ENCODE results near the gene RAB38.

The RAB38 gene

DNA sequence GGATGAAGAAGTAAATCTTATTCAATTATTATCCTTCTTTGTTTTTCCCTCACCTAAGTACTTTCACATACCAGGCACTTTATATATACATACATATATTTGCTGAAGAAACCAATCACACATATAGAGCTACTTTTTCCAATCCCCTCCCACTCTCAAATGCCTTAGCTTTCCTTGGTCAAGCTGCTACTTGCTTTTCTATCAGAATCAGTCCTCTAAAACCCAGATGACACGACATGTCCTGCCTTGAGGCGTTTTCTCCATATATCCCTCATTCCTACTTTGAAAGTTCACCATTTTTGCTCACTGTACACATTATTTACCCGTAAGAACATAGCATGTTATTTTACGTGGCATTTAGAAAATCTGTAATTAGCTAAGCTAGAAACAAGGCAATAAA, 5.4 kb downstream of the RAB38 start:
- DNase-seq (ENCODE audit: low read depth), result no peak

DNA sequence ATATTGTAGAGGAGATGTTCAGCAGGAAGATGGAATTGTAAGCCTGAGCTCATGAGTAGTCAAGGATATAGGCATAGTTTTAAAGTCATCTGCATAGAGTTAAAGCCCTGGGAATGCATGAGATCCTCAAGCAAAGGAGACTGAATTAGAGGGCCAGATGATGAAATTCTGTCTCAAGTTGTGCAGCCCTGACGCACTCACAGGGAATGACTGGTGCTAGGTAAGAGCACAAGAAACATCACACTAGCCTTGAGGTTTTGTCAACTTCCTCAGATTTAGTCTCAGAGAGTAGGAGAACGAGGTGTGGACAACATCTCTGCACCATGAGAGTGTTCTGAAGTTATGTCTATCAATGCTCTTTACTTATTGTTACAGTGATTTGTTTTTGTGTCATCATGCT, 5.8 kb downstream of the RAB38 start:
- no peak for DNase-seq (ENCODE audit: low read depth)

DNA sequence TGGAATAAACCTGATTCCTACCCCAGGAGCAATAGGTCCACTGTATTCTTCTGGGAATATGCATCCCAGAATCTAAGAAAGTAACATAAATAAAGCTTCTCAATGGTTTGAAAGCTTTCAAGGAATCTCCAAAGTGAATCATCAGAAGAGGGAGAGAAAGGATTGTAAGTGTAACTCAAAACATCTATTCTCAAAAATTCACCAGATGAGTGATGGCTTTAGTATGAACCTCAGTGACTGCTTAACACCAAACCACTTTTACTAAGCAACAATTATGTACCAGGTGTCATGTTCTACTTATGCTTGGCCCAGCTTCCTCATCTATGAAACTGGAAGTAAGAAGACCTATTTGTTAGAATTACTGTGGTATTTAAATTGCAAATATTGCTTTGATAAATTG, 7.4 kb downstream of the RAB38 start:
- DNase-seq (ENCODE audit: low read depth), result no peak

DNA sequence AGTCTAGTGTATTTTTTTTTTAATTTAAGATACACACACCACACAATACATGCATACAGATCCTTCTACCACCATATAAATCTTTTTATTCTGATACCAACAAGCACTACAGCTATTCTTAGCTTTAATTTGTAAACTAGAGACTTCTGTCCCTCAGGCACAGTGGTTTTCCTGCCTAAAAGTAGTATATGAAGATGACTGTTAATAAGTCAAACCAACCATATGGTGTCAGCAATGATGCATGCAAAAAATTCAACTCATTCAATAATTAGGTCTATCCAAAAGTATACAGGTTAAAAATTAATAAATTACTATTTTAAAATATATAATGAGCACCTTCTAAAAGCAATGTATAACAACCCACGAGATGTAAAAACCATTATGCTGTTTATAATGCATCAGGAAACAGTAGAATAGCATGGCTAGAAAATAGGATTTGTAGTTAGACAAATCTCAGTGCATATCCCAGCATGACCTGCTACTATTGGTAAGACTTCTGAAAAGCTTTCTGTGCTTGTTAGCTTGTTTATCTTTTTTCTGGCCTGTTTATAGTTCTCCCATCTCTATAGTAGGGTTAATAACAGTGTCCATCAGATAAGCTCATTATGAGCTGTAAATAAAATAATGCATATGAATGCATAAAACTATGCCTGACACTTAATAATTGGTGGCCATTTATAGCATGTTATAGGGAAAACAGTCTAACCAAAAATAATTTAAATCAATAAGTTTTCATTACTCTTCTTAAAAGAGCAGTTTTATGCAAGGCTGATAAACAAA, 10.2 kb downstream of the RAB38 start:
- DNase-seq (ENCODE audit: low read depth), result no peak

DNA sequence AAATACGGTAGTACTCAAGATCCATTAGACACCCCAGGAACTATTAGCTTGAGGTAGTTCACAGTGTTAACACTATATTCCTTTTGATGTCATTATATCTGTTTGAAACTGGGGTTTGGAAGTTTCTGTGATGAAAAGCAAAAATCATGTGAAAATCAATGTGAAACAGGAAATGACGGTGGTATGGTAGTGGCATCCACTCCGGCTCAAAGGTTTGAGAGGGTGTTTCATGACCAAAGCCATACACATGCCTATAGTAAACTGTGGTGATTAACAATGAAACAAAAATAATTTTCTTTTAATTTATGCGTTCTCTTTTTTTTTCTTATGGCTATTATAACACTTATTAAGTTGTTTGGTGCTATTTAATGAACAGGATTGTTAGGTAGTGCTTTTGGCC, 10.9 kb downstream of the RAB38 start:
- no peak for DNase-seq (ENCODE audit: low read depth)

DNA sequence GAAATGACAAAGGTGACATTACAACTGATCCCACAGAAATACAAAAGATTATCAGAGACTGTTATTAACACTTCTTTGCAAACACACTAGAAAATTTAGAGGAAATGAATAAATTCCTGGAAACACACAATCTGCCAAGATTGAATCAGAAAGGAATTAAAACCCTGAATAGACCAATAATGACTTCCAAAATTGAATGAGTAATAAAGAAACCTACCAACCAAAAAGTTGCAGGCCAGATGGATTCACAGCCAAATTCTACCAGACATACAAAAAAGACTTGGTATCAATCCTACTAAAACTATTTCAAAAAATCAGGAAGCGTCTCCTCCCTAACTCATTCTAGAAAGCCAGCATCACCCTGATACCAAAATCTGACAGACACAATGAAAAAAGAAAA, 17.2 kb downstream of the RAB38 start:
- no peak for DNase-seq (ENCODE audit: low read depth)

DNA sequence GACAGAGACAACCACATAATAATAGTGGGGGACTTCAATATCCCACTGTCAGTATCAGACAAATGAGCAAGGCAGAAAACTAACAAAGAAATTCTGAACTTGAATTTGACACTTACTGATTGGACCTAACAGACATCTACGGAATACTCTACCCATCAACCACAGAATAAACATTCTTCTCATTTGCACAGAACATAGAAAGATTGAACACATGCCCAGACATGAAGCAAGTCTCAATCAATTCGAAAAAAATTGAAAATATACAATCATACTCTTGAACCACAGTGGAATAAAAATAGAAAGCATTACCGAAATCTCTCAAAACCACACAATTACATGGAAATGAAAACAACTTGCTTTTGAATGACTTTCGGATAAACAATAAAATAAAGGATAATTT, 17.9 kb downstream of the RAB38 start:
- DNase-seq (ENCODE audit: low read depth), result no peak

DNA sequence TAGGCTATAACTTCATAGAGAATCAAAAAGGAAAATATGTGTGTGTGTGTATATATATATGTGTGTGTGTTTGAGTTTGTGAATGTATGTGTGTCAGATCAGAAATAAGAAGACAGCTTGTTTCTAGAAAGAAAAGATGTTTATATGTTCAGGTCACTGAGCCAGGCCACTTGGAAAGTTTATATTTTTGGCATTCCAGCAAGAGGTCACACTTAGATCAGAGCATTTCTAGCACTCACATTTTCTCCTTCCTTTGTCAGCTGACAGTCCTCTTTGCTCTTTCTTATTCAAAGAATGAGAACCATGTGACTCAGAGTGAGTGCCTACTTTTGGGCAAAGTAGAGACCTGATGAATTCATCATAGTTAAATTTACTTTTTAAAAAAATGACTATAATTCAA, 22.9 kb downstream of the RAB38 start:
- no peak for DNase-seq (ENCODE audit: low read depth)

DNA sequence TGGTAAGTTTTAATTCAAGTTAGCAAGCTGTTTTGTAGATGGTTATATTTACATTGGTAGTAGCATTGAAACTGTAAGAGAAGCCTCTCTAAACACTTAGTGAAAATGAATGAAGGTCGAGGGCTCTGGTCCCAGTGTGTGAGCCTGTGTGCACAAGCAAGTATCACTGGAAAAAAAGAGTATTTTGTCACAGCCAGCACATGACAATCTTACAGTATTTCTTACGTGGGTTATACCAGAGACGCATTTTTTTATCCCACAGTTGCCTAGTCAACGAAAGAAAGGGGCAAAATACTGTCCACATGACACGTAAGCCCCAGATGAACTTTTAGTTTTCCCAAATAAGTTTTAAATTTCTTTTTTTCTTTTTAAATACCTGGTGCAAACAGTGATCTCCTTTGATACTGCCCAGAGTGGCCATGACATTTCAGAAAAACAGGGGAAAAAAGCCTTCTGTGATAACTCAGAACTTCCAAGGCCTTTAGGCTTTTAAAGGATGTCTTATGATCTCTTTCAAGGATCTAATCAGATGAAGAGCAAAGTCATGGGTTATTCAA, 23.5 kb downstream of the RAB38 start:
- no peak for DNase-seq (ENCODE audit: low read depth)

DNA sequence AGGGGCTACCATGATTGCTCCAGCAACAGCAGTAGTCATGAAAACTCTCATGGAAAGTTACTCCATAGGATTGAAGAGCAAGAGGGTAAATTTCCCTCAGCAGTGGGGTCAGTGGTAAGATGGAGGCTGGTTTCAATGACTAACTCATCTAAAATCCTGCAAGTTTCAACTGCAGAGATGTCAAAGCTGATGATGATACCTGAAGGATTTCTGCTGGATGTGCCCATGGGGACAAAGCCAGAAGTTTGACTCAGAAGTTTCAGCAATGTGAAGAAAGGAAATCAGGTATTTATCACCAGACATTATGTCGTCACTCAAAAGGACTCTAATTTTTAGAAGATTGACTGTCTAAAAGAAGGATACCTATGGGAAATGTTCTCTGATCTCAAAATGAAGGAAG, 29.1 kb downstream of the RAB38 start:
- no peak for DNase-seq (ENCODE audit: low read depth)

DNA sequence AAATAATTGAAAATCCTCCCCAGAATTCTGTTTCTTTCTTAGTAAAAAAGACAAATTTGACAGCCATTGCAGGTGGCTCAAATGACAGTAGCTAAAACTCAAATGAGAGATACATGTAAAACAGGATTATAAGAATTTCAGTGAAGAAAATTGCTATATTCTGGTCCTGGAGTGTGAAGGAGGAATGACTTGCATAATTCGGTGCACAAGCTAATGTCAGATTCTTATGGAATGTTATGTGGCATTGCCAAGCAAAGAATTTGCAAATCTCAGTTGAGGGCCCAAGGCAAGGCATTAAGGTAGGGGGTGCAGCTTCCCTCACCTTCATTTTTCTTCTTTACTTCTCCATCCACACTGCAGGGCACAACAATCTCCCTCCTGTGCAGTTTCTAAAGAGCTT, 35.4 kb downstream of the RAB38 start:
- DNase-seq (ENCODE audit: low read depth), result no peak

DNA sequence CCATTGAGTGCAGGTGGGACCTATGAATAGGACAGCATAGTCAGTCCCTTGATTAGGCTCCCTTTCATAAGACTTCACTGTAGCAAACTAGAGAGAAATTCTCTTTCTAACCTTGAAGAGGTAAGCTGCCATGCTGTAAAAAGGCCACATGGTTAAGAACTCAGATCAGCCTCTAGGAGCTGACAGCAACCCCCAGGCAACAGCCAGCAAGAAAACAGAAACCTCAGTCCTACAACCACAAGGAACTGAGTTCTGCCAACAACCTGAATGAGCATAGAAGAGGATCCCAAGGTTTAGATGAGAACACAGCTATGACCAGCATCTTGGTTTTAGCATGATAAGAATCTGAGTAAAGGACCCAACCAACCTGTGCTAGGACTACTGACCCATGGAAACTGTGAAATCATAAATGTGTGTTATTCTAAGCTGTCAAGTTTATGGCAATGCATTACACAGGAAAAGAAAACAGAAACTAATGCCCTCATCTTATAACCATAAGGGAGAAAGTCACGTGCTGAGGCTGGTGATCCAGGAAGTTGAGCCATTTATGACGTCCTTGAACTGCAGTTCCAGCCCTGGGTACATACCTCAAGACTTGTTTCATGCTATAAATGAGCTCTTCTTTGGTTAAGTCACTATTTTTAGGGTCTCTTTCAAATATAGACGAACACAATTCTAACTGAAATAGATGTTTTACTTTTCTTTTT, 43.3 kb downstream of the RAB38 start:
- DNase-seq (ENCODE audit: low read depth), result no peak

DNA sequence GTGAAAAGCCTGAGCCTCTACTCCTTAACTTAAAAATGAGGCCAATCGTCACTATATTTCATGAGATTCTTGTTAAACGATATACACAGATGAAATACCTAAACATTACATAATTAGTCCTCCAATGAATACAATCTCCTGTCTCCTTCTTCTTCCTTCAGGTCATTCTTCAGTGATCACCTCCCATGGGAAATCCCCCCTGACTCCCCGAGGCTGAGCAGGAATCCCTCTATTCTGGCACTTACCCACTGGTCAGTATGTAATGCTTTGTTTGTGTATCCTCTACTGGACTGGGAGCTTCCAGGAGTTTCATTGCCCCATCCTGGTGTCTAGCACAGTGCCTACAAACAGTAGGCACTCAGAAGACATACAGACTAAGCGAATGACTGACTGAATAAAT, 52.3 kb downstream of the RAB38 start:
- DNase-seq (ENCODE audit: low read depth), result no peak

DNA sequence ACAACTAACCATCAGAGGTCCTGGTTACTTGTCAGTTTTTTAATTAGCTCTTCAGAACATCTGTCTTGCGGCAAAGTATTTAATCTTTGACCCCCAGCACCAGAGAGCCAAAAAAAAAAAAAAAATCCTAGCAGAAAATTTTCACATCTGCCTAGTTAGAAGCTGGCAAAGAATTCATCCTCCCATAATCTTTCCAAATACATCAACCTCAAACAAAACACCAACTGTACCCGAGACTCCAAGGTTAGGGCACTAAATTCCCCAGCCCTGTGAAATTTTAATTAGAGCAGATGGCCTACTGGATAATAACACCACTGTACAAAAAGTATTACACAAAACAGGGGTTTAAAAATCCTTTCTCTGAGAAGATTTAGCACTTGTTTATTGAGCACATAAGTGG, 55.7 kb downstream of the RAB38 start:
- DNase-seq (ENCODE audit: low read depth), result no peak

DNA sequence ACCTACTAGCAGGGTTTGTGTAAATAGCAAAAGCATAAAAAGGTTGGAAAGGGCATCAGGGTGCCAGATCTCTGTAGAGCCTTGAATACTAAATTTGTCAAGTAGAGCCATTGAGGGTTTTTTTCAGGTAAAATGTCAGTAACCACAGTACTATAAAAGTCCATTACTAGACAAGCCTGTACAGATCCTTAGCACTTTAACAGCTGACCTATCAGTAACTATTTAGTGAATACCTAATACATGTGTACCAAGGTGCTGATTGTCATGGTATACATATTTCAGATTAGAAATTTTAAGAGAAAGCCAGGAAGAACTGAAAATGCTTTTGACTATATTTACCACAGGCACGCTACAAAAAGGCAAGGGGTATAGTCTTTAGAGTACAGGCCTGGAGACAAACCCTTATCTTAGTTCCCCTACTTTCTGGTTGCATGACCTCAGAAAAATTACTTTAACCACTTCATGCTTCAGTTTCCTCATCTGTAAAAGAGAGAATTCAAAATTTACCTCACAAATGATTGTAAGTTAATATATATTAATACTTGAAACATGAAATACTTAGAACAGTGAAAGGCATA, 57.9 kb downstream of the RAB38 start:
- DNase-seq (ENCODE audit: low read depth), result no peak

DNA sequence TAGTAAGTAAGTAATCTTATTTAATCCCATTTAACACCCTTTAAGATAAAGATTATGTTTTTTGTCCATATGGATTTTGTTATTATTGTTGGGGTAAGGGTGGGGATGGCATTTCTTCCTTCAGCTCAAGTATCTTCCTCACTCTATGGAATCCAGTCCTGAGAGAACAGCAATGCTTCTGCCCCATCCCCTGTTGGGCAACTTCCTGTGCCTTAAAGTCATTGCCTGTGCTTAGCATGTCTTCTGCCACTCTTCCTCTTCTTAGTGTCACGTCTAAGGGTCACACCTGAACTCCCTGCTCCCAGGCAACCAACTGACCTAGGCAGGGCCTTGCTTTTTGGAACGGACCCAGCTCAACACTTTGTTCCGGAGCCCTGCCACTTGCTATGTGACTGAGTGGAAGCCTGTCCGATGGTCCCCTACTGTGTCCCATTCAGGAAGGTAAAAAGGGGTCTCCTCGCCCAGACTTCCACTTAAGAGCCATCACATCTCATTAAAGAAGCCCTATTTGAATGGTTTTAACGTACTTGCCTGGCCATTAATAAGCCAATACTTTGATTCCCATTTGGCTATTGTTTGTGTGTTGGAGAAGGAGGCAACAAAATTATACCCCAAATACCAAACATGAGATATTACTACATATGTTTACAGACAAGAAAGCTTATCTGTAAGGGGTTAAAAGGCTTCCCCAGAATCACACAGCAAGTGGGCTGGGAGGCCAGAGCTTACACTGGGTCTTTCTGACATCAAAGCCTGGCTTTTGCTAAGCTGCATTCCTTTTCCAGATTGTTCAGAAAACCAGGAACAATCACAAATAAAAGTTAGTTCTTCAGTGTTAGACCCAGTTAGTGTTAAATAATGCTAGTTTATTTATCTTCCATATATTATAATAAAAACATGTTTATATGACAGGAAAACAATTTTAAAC, 59.2 kb downstream of the RAB38 start:
- DNase-seq (ENCODE audit: low read depth), result no peak

DNA sequence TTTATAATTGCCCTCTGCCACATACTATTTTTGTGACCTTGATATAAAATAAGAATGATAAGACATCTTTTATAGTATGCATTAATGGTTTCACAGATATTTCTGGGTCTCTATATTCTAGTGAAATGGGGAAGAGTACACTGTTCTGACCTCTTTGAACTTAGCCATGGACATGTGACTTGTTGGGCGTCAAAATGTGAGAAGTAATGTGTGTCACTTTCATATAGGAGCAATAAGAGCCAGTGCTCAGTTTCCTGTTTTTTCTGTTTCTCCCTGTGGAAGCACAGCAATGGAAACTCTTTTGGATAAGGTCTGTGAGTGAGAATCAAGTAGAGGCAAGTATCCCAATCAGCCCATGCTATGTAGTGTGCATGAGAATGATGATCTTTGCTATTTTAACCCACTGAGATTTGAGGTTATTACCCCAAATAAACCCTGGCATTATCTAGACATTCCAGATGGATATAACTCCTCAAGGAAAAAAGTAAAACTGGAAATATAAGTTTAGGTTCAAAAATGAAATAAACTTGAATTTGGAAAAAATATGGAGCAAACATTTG, 60.7 kb downstream of the RAB38 start:
- no peak for DNase-seq (ENCODE audit: low read depth)

DNA sequence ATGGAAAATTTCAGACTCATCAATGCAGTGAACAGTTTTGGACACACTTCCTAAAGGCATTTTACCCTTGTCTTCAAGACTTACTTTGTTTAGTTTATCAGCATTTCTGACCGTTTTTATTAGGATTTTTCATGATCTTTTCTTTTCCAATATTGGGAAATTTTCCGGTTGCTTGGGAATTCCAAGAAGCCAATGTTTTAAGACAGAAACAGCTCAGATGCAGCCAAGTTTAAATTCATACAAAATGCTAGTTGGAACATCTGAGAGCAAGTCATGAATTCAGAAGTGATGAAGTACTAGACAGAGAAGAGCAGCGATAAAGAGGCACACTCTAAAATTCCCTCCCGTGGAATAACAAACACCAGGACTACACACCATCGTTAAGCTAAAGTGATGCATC, 68.6 kb downstream of the RAB38 start:
- DNase-seq (ENCODE audit: low read depth), result no peak

DNA sequence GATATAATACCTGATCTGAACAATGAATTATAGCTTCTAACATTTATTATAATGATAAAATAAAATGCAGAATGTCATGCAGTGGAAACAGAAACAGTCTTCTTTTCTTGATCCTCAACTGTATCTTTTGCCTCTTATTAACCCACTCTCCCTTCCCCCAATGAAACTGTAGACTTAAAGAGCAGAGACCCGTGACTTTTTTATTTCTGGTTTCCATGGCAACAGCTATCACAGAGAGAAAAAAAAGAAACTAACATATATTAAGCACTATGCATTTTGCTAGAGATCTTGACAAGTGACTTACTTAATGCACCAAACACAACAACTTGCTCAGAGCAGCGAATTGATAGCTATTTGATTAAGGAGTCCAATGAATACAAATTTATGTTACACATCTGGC, 69.3 kb downstream of the RAB38 start:
- no peak for DNase-seq (ENCODE audit: low read depth)

DNA sequence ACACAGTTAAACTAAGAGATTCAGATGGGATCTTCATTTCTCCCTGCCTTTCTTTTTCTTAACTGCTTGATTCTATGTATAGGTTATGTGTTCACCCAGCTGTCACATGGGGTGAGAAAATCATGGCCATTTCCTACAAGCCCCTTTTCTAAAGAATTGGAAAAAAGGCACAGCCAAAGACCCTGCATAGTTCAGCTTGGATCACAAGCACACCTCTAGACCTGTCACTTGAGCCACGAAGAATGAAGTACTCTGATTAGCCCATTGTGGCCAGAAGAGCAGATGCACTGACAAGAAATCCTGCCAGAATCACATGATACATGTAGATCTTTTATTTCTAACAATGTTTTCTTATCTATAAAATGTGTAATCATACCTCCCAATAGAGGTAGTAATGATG, 69.7 kb downstream of the RAB38 start:
- DNase-seq (ENCODE audit: low read depth), result no peak

DNA sequence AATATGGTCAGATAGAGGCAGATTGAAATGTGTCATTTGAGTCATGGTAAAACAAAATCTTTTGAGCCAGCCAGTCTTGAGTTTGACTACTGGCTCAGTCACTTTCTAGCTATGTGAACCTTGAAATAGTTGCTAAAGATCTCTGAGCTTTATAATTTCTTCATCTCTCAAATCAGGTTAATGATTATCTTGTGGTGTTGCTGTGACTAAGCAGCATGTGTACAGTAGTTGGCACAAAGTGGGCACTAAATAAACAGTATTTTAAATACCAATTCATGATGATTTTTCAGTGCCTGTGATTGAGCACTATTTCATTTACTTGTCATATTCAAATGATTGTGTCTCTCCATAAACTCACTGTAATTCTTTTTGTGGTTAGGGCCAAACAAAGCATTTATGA, 70.8 kb downstream of the RAB38 start:
- no peak for DNase-seq (ENCODE audit: low read depth)
